ENCODE data around the gene KRTAP4-1.

GRCh38 chr17:41211845-41212466 lies 27.2 kb upstream of the KRTAP4-1 start:
- TF ChIP-seq POLR2A (IDR thresholded peaks at IDR 0.05; ENCODE audit: low read length): no peak
- no peak for TF ChIP-seq GATA1 (IDR thresholded peaks at IDR 0.05; ENCODE audit: low read depth, low read length)

All from erythroblast (primary cell).